Activated CD4-positive, alpha-beta T cell treated with anti-CD3 and anti-CD28 coated beads for 1 hour (primary cell): Measurements from ENCODE around the gene FKTN.

Experiments used
- DNase-seq: peaks from one replicate; pipeline ENCODE4 v3.0.0-alpha.2; 2020

FKTN gene

DNA sequence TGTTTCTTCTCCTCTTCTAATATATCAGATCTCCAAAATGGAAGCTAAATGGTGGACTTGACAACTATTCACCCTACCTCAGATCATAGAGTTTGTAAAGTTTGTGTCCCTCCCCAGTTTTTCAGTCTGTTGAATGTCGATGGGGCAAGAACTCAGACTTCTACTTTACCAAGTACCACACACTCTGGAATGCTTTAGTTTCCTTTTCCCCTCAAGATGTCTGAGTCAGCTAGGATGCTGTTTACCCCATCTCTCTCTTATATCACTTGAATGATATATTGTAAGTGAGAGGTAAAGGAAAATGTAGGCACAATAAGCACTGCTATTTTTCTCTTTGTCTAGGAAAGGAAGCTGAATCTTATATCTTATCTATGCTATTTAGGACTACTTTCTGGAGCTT is 78.4 kb downstream of the FKTN start:
- DNase-seq, result no peak

DNA sequence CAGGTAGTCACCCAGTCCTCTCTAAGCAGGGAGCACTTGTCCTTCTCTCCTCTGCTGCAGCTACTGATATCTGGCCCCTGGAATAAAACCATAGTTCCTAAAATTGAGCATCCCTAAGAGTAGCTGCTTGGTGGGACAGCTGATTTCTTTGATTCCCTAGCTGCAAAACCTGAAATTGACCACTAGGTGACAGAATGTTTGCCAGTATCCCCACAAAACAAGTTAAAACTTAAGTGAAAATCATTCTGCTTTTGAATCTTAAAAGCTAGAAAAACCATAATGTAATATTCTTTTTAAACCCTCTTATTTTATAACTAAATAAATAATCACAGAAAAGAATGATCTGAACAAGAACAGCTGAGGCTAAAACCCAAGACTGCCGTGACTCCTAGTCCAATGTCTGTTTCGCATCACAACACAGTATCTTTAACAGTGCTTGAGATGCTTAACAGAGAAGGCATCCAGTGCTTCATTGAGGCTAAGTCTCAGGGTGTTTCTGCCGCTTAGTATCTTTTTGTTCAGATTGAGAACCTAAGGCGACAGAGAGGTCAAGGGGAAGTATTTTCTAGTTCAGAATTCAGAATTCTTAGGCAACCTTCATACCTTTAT is 80.0 kb downstream of the FKTN start:
- no peak for DNase-seq

DNA sequence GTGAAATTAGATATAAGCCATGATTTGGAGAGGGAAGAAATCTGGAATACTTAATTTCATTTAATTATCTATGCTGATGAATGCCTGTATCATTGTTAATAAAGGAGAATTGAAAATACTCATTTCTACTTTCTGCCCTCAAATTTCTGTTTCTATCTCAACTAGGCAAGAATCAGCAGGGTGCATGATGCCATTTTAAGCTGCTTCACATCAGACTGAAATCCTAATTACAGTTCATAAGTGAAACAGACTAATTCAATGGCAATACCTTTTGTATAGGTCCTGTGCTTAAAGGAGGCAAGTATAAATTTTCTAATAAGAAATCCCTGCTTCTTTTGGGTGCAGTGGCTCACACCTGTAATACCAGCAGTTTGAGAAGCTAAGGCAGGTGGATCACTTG is 82.0 kb downstream of the FKTN start:
- no peak for DNase-seq

DNA sequence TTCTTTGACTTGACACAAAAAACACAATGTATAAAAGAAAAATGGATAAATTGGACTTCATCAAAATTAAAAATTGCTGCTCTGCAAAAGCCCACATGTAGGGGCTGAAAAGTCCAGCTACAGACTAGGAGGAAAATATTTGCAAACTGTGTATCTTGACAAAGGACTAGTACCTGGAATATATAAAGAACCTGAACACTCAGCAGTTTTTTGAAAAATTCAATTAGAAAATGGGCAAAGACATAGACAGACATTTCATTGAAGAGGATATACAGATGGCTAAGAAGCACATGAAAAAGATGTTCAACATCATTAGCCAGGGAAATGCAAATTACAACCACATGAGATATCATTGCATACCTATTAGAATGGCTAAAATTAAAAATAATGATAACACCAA is 85.9 kb downstream of the FKTN start:
- no peak for DNase-seq

DNA sequence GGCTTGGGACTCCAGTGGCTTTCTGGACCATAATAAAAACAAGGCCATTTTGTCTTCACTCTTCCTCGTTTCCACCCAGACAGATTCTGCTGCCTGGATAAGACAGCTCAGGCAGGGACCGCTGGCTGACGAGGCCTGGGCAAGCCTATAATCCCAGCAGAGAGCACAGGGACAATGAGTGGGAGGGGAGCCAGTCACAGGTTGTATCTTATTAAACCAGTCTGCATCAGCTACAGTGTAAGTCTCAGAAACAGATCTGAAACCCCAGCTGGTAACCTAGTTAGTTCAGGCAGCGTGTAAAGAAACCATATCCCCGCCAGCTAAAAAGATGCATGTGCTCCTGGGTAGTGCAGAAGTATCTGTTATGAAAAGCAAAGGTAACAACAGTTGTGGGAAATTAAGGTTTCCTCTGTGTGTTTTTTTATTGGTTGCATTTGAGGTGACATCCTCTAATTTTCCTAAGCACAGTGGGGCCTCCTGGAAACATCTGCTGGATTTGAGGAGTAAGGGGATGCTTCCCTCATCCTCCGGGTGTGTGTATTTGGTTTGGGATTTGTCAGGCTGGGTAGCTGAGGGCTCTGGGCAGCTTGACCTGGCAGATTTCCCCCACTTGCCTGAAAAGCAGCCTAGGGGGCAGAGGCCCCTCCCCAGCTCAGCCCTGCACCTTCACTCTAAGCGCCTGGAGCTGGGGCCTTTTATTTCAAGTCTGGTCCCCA is 89.1 kb downstream of the FKTN start:
- DNase-seq, result no peak

DNA sequence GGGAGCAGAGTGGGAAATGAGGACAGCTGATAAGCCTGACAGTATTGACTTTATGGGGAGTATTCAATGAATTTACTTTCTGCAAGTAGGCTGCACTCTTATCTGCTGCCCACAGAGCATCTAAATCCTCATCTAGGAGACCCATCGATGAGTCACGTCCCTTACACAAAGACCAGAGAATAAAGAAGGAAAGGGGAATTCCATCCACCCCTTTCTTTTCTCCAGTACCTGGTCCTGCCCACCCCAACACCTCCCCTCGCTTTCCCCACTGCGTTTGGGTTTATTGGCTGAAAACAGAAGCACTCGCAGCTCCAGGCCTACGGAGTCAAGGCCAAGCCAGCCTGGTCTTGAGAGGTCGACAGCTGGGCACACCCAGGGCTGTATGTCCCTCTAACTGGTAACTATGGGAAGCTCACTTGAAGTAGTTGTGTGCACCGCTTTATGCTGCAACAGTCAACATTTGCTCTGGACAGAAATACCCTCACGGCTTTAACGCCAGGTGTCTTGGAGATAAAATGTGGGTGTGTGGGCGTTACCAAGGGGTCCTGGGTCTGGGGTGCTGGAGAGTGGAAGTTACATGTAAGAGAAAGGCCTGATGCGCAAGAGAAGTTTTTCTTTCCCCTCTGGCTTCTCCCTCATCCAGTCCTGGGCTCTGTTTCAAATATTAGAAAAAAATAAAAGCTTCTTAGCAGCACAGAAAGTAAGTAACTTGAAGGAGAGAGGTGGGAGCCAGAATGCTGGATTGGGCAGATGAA is 89.8 kb downstream of the FKTN start:
- no peak for DNase-seq

DNA sequence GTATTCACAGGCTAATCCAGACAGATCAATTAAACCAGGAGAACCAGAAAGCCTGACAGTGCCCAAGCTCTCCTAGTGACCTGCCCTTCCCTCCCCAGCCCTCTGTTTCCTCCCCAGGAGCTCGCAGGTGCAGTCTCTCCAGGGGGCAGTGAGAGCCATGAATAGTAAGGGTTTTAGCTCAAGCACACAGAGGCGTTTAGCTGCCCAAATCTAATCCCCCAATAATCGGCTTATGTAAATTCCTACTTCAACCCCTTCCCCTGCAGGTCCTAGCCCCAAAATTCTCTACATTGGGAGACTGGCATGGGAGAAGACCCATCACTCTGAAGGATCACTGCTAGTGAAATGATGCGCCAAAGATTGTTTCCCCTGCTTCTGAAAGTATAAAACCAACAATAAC is 93.9 kb downstream of the FKTN start:
- no peak for DNase-seq

DNA sequence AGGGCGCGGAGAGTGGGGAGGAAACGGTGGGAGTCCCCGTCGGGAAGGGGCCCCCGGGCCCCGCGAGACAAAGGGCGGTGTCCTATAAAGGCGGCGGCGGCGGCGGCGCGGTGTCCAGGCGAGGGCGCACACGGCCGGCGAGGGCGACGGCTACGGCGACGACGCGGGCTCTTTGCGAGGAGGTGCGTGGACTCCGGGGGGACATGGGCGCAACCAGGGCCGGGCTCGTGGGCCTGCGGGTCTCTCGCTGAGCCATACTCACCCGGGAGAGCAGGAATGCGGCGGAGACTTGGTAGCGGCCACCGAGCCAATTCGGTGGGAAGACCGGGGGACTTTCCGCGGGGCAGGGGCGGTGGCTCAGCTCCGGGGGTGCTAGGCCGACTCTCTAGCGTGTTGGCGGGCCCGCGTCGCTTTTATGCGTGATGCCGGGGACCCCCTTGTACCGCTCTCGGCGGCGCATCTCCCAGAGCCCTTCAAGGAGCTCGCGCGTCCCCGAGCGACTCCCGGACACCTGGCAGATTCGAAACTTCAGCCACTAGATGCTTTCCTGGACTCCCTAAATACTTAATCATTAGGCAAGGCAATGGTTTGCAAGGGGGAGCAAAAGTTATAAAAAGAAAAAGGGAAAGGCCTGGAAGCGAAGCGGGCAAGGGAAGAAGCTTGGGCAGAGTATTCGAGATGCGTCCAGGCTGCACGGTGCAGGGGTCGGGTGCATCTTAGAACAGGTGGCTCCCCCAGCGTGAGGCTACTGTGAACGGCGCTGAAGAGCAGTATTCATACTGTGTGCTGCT is 98.4 kb downstream of the FKTN start:
- DNase-seq, result no peak

DNA sequence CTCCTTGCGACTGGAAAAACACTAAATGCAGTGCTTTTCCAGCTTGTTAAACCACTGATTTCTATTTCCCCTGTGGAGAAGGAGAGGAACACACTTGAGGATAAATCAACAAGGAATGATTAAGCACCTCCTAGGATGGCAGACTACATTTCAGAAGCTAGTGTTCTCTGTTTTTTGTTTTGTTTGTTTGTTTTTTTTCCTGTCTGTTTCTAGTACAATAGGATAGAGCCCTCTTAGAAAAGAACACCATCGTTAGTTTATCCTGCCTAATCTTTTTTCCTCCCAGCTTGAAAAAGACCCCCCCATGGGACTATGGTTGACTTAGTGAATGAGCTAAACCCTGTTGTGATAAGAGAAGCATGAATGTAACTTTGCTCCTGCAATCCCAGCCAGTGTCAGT is 100.4 kb downstream of the FKTN start:
- no peak for DNase-seq

DNA sequence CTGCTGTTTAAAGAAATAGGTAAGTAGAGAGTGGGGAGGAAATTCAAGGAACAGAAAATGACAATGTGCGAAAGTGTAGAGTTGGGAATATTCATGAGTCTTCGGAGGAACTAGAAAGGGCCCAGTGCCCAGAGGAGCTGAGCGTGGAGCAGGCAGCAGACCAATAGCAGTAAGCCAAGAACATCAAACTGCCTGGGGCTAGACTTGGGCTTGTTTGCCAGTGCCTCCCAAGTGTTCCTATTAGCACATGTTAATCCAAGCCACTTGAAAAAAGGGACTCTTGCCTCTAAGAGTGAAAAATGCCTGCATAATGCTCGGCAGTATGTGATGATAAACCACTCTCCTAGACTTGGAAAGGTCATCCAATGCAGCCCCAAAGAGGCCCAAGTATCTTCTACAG is 103.1 kb downstream of the FKTN start:
- DNase-seq, result no peak

DNA sequence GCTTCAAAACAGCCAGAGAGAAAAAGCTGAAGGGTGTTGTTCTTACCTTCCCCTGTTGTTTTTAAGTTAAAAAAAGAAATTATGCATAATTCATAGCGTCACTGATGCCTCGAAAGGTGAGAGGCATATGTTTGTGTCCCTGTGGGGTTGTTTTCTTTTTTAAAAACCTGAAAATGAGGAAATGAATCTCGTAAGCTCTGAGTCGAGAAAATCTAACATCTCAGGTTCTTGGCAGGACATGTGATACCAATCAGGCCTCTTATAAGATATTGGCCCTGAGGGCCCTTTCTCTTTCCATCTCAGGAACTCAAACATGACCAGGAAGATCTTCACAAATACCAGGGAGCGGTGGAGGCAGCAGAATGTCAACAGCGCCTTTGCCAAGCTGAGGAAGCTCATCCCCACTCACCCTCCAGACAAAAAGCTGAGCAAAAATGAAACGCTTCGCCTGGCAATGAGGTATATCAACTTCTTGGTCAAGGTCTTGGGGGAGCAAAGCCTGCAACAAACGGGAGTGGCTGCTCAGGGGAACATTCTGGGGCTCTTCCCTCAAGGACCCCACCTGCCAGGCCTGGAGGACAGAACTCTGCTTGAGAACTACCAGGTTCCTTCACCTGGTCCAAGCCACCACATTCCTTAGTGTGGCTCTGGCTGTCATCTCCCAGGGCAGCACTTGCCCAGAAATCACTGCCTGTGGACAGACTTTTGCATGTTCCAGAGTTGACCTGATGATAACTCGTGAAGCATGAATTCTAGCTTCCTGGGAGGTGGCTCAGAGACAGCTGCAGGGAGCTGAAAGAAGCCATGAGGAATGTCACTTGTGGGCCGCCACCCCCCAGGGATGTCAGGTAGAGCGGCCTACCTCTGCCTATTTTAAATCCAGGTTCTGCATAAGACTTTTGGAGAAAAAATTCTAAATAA is 104.5 kb downstream of the FKTN start, which contains the start of gene TAL2:
TAL2 (plus strand) TSS at position 274 of the 921 bp plus-strand sequence; CDS start at position 314, 40 bp downstream.
- DNase-seq, result no peak

DNA sequence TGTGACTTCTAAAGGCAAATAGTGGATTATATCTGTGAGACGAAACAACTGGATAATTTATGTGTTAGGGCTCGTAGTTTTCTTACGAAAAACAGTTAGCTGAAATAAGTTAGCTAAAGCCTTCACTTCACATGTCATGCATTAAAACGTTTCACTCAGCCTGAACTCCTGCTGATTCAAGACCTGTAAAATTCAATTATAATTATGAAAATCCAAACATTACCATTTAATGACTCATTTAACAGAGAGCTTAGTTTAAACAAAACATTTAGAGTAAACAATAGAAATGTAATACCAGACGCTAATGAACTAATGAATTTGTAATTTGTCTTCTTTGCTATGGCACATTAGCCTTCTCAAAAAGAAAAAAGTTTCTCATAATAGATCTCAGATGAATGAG is 106.0 kb downstream of the FKTN start:
- no peak for DNase-seq

DNA sequence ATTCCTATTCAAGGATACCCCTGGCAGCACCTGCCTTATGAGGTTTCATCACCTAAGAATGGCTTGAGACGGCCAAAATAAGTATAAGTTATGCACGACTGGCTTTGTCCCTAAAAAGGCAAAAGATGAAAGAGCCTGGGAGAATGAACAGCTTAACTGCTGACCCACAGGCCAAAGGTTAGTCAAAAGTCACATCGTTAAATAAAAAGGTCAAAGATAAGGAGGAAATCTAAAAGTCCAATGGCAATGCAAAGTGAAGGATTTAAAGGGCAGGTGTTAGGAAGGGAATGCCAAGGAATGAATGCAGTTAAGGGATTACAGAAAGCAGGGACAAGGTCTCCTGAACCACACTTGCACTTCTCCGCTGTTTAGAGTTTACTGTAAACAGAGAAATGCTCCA is 109.9 kb downstream of the FKTN start:
- DNase-seq, result no peak

DNA sequence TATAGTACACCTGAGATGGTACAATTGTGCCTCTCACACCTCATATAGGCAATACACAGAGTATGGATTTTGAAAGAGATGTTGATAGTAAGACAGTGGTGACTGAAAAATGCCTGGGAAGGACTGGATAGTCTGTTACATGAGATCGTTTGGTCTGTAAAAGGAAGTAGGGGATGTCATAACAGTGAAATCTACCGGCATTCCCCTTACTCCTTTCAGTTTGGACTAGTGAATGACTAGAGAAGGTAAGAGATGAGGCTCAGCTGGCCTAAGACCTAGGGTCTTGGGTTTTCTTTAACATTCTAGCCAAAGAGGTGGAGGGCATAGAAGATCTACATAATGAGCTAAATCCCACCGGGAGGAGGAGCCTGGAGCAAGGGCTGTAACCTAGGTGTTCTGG is 112.4 kb downstream of the FKTN start:
- no peak for DNase-seq

DNA sequence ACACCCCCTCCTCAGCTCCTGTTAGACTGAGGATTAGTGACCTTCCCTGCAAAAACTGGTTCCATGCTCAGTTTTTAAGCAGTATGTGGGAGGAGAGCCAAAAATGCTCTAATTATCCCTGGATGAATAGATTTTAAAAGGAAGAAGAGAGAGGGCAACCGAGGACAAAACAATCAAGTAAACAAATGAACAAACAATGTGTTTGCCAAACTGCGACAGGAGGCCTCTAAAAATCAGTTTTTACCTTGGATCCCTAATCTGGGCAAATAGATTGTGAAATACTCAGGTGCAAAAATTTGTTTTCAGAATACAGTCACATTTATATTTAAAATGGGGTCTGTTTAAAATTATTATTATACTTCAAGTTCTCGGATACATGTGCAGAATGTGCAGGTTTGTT is 112.8 kb downstream of the FKTN start:
- DNase-seq, result no peak

DNA sequence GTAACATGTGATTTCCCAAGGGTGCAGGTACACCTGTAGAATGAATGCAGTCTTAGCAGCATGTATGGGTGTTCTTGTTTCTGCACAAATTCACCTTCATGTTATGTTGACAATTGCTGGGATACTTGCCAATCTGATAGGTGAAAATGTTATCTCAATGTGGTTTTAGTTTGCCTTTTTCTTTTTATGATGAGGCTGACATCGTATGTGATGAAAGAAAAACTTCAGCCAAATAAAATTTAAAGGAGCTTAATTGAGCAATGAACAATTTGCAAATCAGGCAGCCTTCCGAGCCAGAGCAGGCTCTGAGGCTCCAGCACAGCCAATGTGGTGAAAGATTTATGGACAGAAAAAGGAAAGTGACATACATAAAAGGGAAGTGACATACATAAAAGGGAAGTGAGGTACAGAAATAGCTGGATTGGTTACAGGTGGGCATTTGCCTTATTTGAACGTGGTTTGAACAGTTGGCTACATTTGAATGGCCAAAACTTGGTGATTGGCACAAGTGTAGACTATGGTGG is 114.8 kb downstream of the FKTN start:
- no peak for DNase-seq

DNA sequence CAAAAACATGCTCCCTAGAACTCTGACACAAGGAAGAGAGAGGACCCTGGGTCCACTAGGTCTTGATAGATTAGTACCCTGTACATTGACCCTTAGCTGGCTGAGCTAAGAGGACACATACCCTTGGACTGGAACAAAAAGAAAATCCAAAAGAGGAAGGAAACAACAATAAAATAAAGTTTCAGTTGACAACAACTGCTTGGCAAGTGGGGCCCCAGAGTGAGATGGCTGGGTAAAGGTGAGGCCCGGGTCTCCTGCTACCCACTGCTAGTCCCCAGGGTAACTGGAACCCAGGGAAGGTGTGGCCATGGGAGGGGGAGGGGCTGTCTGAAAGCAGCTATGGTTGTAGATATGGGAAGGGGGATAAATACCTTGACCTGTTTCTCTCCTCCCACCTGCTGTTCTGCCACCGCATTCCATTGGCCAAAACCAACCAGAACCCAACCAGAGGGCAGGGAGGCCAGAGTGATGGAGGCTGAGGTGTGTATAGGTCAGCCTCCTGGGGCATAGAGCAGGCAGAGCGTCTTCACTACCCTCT is 116.0 kb downstream of the FKTN start:
- DNase-seq, result no peak

DNA sequence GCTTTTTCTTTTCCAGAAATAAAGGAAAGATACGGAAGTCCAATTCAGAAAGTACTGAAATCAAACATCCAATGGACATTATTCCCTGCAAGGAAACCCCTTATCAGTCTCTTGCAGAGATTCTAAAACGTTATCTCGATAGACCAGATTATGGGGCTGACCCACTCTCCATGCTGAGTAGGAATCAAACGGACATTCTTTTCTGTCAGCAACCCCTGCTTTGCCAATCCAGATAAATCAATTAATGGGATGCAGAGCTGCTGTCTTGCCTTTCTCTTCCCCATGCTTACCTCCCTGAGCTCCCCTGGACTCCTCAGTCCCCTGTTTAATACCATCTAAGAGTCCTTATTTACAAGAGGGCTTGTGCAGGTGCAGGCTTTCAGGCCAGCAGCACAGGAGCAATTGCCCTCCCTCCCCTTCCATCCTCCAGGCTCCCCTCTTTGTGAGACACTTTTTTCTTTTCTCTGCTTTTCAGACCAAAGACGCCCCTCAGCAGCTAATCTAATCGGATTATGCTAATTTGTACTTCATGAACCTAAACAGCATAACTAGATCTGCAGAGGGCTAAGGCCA is 118.5 kb downstream of the FKTN start:
- DNase-seq, result no peak

DNA sequence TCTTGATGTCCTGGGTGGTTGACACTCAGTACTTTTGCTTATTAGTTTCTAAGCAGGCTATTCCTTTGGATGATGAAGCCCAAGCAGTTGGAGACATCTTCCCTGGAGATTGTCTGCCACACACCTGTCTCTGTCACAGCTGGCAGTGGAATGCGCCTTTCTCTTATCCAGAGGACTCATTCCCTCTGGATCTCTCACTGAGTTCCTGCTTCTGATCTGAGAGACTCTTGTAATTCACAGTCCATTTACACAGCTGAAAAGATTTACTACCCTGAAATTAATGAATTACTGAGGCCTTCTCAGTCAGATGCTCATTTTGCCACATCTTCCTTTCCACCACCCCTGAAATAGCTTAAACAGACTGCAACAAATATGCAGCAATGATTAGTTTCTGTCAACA is 120.2 kb downstream of the FKTN start:
- no peak for DNase-seq

DNA sequence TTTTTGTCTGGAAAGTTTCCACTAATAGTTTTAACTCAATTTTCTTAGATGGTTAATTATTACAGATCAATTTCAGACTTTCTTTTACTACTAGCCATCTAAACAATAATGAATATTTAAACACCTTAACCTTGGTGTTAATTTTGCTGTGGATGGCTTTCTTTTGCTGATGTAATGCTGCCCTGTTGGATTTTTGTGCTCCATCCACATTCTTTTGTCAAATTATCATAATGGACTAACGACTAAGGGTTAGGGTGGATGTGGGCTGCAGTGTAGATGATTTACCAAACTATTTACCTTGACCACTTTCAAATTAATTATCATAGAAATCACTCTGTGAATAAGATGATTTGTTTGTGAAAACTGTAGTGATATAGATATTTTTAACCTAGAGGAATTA is 120.8 kb downstream of the FKTN start:
- no peak for DNase-seq
